Lower lobe of right lung (tissue), 2 donors: ENCODE results near the gene RBMX. TPM values are rescaled to one million over a fixed set of nuclear protein-coding genes. Genes with fewer than 3 reads are reported as not detected.
A peak's percentile ranks its signal among the peaks of the same experiment; 100 is the strongest.

ENCODE experiments used
- ATAC-seq, 2 donors: fragments of 200-7000 bp; cut with Tn5 transposase; one replicate each; pipeline ENCODE4 v1.9.1; 2020 to 2022; ENCODE audit warnings: mild to moderate bottlenecking in 2 of 2, moderate library complexity in 2 of 2
- DNase-seq: peaks from one replicate; pipeline ENCODE4 v3.0.0-alpha.2; 2020
- H3K27ac ChIP-seq: fragments of 200-600 bp; one replicate; pipeline ENCODE4 v1.8.0; 2022
- H3K27me3 ChIP-seq: fragments of 200-600 bp; one replicate; pipeline ENCODE4 v1.8.0; 2022; ENCODE audit warnings: low read depth
- H3K36me3 ChIP-seq: fragments of 200-600 bp; one replicate; pipeline ENCODE4 v1.8.0; 2022; ENCODE audit warnings: mild to moderate bottlenecking
- H3K4me1 ChIP-seq: fragments of 200-600 bp; one replicate; pipeline ENCODE4 v1.8.0; 2022
- H3K4me3 ChIP-seq: fragments of 200-600 bp; one replicate; pipeline ENCODE4 v1.8.0; 2022; ENCODE audit warnings: mild to moderate bottlenecking
- H3K9me3 ChIP-seq: fragments of 200-600 bp; one replicate; pipeline ENCODE4 v1.8.0; 2022
- CTCF ChIP-seq: fragments of 200-600 bp; IDR thresholded peaks from one replicate; pipeline ENCODE4 v1.8.0; 2022; ENCODE audit warnings: antibody characterized with exemption, mild to moderate bottlenecking
- intact Hi-C: fragments of 100-400 bp; cut with DNase I; formaldehyde crosslinking; loops from one replicate; pipeline ENCODE4 v1.11.0; 2022
- total RNA-seq: library from RNA; stranded (reverse); fragmentation: NEBNext Ultra II Directional; extraction: Animal tissue kit (Norgen Biotek cat#: 25700); gene quantifications from one replicate; pipeline ENCODE4 v1.2.1, GENCODE V29; 2021
- donor health status: DM: no; HTN: yes; CAD: no; lungs with severe emphysema.

RBMX gene
- total RNA-seq, 1 donor from 2014 or later, result 114 TPM

- no peak for TF ChIP-seq CTCF
- Histone ChIP-seq H3K4me3 (no peak overlapping the region), H3K9me3 (no peaks in the 10 kb centered on the region), H3K27ac (no peak overlapping the region), H3K27me3 (no peaks in the 10 kb centered on the region), H3K36me3 (peaks cover 19% of the 10 kb centered on the region), H3K4me1 (no peaks in the 10 kb centered on the region)
- no peak for ATAC-seq
- DNase-seq, result no peak
- intact Hi-C loops, result no loop called here
Observed at GRCh38 chrX:136847874-136848273, 32.7 kb downstream of the RBMX start.

- Histone ChIP-seq H3K4me3 (no peak overlapping the region), H3K27ac (no peak overlapping the region), H3K27me3 (no peaks in the 10 kb centered on the region), H3K4me1 (no peaks in the 10 kb centered on the region), H3K36me3 (no peaks in the 10 kb centered on the region), H3K9me3 (no peaks in the 10 kb centered on the region)
- ATAC-seq (no peak), DNase-seq (no peak)
- intact Hi-C loops, result no loop called here
- TF ChIP-seq CTCF, result no peak
Observed at GRCh38 chrX:136839196-136839595, 41.3 kb downstream of the RBMX start.

- Histone ChIP-seq H3K4me1 (no peaks in the 10 kb centered on the region), H3K36me3 (no peaks in the 10 kb centered on the region), H3K27me3 (no peaks in the 10 kb centered on the region), H3K4me3 (no peak overlapping the region), H3K9me3 (no peaks in the 10 kb centered on the region), H3K27ac (no peak overlapping the region)
- intact Hi-C loops, result no loop called here
- DNase-seq (no peak), ATAC-seq (no peak)
- no peak for TF ChIP-seq CTCF
Observed at GRCh38 chrX:136835761-136836160, 44.8 kb downstream of the RBMX start.

- Histone ChIP-seq H3K27ac (no peak overlapping the region), H3K36me3 (no peaks in the 10 kb centered on the region), H3K4me3 (no peak overlapping the region), H3K27me3 (no peaks in the 10 kb centered on the region), H3K4me1 (no peaks in the 10 kb centered on the region), H3K9me3 (no peaks in the 10 kb centered on the region)
- no peak for DNase-seq
- intact Hi-C loops, result no loop called here
- no peak for TF ChIP-seq CTCF
- no peak for ATAC-seq
Observed at GRCh38 chrX:136829413-136829812, 51.1 kb downstream of the RBMX start.

GRCh38 chrX:136828830-136829229, 51.7 kb downstream of the RBMX start:
- ATAC-seq (peak; percentile 36 to 41), DNase-seq (no peak)
- no peaks in the 10 kb centered on the region for H3K9me3 ChIP-seq
- H3K36me3 ChIP-seq, result no peaks in the 10 kb centered on the region
- H3K27ac ChIP-seq, result no peak overlapping the region
- H3K4me3 ChIP-seq, result no peak overlapping the region
- intact Hi-C loops, result no loop called here
- H3K27me3 ChIP-seq, result no peaks in the 10 kb centered on the region
- no peaks in the 10 kb centered on the region for H3K4me1 ChIP-seq
- TF ChIP-seq CTCF, result no peak

GRCh38 chrX:136827026-136827425, 53.5 kb downstream of the RBMX start:
- no peak for DNase-seq
- H3K4me1 ChIP-seq, result no peaks in the 10 kb centered on the region
- intact Hi-C loops, result no loop called here
- no peaks in the 10 kb centered on the region for H3K36me3 ChIP-seq
- H3K27me3 ChIP-seq, result no peaks in the 10 kb centered on the region
- TF ChIP-seq CTCF, result no peak
- no peak overlapping the region for H3K27ac ChIP-seq
- H3K9me3 ChIP-seq, result no peaks in the 10 kb centered on the region
- no peak overlapping the region for H3K4me3 ChIP-seq
- no peak for ATAC-seq
